K562 (cell line): ENCODE results near the gene AP3M1. TPM values are rescaled to one million over a fixed set of nuclear protein-coding genes. Genes with fewer than 3 reads are reported as not detected.

ENCODE experiments used
- ARID2 ChIP-seq: fragments of 450-650 bp; IDR thresholded peaks from 2 replicates; pipeline ENCODE4 v1.6.1; 2017; ENCODE audit warnings: antibody characterized with exemption, mild to moderate bottlenecking
- BHLHE40 ChIP-seq: IDR thresholded peaks from 2 replicates; pipeline ENCODE4 v1.6.1; 2011; ENCODE audit warnings: low read length, improper control_type of control experiment
- COPS2 ChIP-seq: fragments of 450-650 bp; conservative IDR thresholded peaks from 2 replicates; pipeline ENCODE4 v1.6.1; 2016; ENCODE audit warnings: mild to moderate bottlenecking, moderate library complexity
- DMBX1 ChIP-seq: fragments of 250-450 bp; sonication (Bioruptor Pico); IDR thresholded peaks from 2 replicates; pipeline ENCODE4 v1.8.0; 2022; ENCODE audit warnings: inconsistent platforms, mild to moderate bottlenecking, moderate library complexity, borderline replicate concordance
- ILF3 ChIP-seq: fragments of 450-650 bp; IDR thresholded peaks from 2 replicates; pipeline ENCODE4 v1.6.1; 2018; ENCODE audit warnings: antibody characterized with exemption, mild to moderate bottlenecking, moderate library complexity, borderline replicate concordance
- KDM2B ChIP-seq: fragments of 250-450 bp; sonication (Bioruptor Pico); IDR thresholded peaks from 2 replicates; pipeline ENCODE4 v1.8.0; 2021; ENCODE audit warnings: mild to moderate bottlenecking, moderate library complexity
- MAFK ChIP-seq: IDR thresholded peaks from 2 replicates; pipeline ENCODE4 v1.6.1; 2011; ENCODE audit warnings: low read length, improper control_type of control experiment
- NFIC ChIP-seq: fragments of 450-650 bp; IDR thresholded peaks from 2 replicates; pipeline ENCODE4 v1.6.1; 2017; ENCODE audit warnings: mild to moderate bottlenecking, inconsistent platforms
- RBM14 ChIP-seq: fragments of 200-400 bp; formaldehyde crosslinking; IDR thresholded peaks from 2 replicates; pipeline ENCODE4 v1.6.1; 2018; ENCODE audit warnings: low read depth, mild to moderate bottlenecking, low read length, moderate library complexity, borderline replicate concordance; ENCODE audit not compliant: insufficient read depth
- SIN3A ChIP-seq, 2 experiments: fragments of 150-350 bp in 1 of 2; IDR thresholded peaks; 2 replicates each; pipeline ENCODE4 v1.6.1; 2011 to 2016; ENCODE audit warnings: borderline replicate concordance in 2 of 2, low read depth in 2 of 2, low read length in 2 of 2, mild to moderate bottlenecking in 2 of 2, moderate library complexity in 2 of 2; ENCODE audit not compliant: control insufficient read depth in 1 of 2
- ZEB2 ChIP-seq: fragments of 450-650 bp; IDR thresholded peaks from 2 replicates; pipeline ENCODE4 v1.6.1; 2016
- ZNF232 ChIP-seq: sonication (generic); formaldehyde crosslinking; IDR thresholded peaks from 2 replicates; pipeline ENCODE4 v1.8.0; 2022; ENCODE audit warnings: mild to moderate bottlenecking, missing genetic modification reagents
- ZNF24 ChIP-seq: fragments of 450-650 bp; IDR thresholded peaks from 2 replicates; pipeline ENCODE4 v1.6.1; 2016
- ZNF408 ChIP-seq: fragments of 250-450 bp; sonication (Bioruptor Pico); IDR thresholded peaks from 2 replicates; pipeline ENCODE4 v1.4.0; 2020; ENCODE audit warnings: low read depth, mild to moderate bottlenecking, moderate library complexity
- polyA plus RNA-seq, 8 experiments: library from polyadenylated mRNA; depleted of rRNA in 4 of 8; stranded (reverse) in 5 of 8; unstranded in 3 of 8; fragments of >200 nt; fragmentation: Nextera tagmentation in 2 of 8; fragmentation: Illumina TruSeq in 1 of 8; extraction: Ambion mirVana in 2 of 8; extraction: Trizol in 1 of 8; gene quantifications; 2 replicates each; pipeline versions ENCODE4 v1.2.1 to v1.2.3, GENCODE V29; 2011 to 2014; ENCODE audit warnings: inconsistent platforms in 1 of 8, missing spikeins in 1 of 8
- total RNA-seq, 7 experiments: library from RNA; depleted of rRNA in 6 of 7; stranded (reverse); fragments of >200 nt in 6 of 7; fragmentation: Illumina TruSeq in 2 of 7; extraction: Trizol in 2 of 7; gene quantifications; 2 replicates each; pipeline versions ENCODE4 v1.2.1 to v1.2.3, GENCODE V29; 2011 to 2021; ENCODE audit warnings: low replicate concordance in 1 of 7
- TF ChIP-seq, protein P1 (sequence below): sonication (generic); IDR thresholded peaks from 2 replicates; pipeline ENCODE4 v1.6.1; 2016
- TF ChIP-seq, protein P2 (sequence below), 2 experiments: fragments of 250-450 bp in 1 of 2; fragments of 450-650 bp in 1 of 2; sonication (Bioruptor Pico) in 1 of 2; IDR thresholded peaks; 2 replicates each; pipeline versions ENCODE4 v1.6.1 to v1.8.0; 2016 to 2021; ENCODE audit warnings: mild to moderate bottlenecking in 2 of 2, moderate library complexity in 2 of 2, missing compliant biosample characterization in 1 of 2, missing genetic modification characterization in 1 of 2
- TF ChIP-seq, protein P3 (sequence below), 3 experiments: fragments of 200-800 bp in 1 of 3; sonication (Bioruptor generic) in 1 of 3; sonication (generic) in 1 of 3; formaldehyde crosslinking in 1 of 3; IDR thresholded peaks; 2 replicates each; pipeline versions ENCODE4 v1.6.1 to v1.8.0; 2016 to 2022; ENCODE audit warnings: mild to moderate bottlenecking in 2 of 3, missing compliant biosample characterization in 2 of 3, missing genetic modification characterization in 2 of 3, missing genetic modification reagents in 1 of 3
- TF ChIP-seq, protein P4 (sequence below), 3 experiments: fragments of 200-800 bp in 1 of 3; fragments of 250-450 bp in 1 of 3; fragments of 450-650 bp in 1 of 3; sonication (Bioruptor Pico) in 1 of 3; sonication (Bioruptor generic) in 1 of 3; formaldehyde crosslinking in 1 of 3; IDR thresholded peaks; 2 replicates each; pipeline versions ENCODE4 v1.6.1 to v1.8.0; 2016 to 2022; ENCODE audit warnings: mild to moderate bottlenecking in 2 of 3, missing genetic modification characterization in 2 of 3, missing compliant biosample characterization in 1 of 3, moderate library complexity in 1 of 3
- TF ChIP-seq, protein P5 (sequence below): sonication (generic); formaldehyde crosslinking; IDR thresholded peaks from 2 replicates; pipeline ENCODE4 v1.8.0; 2022; ENCODE audit warnings: mild to moderate bottlenecking, missing genetic modification reagents

AP3M1 gene
- total and polyA plus RNA-seq, 9 of the 15 experiments (the other 6 are each of a cell fraction or from before 2014, with no cell fraction given): 44.3 to 135 (median 67.6) TPM

DNA sequence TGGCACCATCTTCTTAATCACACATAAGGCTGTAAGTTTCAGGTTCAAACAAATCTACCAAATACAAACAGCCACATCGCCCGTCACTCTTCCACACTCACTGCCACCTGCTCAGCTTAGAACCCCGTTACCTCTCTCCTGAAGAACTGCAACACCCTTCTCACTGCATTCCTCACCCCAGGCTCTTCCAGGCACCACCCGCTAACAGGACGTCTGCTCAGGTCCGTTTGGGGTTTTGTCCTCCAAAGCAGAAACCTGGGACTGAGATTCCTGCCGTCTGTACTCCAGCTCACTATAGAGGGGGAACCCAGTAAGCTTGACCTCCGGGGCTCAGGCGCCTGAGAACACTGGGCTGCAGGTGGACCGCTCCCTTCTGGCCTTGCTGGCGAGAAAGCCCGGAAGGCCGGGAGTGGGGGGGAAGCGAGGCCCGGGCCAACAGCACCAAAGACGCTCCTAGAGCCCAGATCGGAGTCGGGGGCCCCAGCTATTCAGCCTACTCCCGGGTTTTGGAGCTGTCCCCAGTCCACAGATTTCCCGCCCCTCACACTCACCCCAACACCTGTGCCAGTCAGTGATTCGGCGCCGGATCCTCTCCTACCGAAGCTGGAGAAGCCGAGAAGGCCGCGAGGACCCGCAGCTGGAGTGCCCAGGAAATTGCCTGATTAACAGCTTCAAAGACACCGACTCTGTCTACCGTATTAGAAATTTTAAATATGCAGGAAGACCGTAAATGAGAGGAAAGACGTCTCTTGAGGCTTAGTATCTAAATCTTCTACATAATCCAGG is at the start of gene AP3M1 (continued):
- TF ChIP-seq, protein P1, sequence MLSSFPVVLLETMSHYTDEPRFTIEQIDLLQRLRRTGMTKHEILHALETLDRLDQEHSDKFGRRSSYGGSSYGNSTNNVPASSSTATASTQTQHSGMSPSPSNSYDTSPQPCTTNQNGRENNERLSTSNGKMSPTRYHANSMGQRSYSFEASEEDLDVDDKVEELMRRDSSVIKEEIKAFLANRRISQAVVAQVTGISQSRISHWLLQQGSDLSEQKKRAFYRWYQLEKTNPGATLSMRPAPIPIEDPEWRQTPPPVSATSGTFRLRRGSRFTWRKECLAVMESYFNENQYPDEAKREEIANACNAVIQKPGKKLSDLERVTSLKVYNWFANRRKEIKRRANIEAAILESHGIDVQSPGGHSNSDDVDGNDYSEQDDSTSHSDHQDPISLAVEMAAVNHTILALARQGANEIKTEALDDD: no peak
- TF ChIP-seq ZNF24 (no peak; the same call in 1 of the 2 replicates), RBM14 (no peak), COPS2 (no peak), BHLHE40 (no peak), MAFK (no peak), ILF3 (peak; percentile 70; the same call in 1 of the 2 replicates), ZNF408 (no peak), NFIC (peak; percentile 24), ZEB2 (no peak; the same call in 1 of the 2 replicates), KDM2B (CRISPR knock-in tag) (0 out of 2 replicates have a peak, but pooled peaks have one; percentile 24), SIN3A (IDR thresholded peaks at IDR 0.05; ENCODE audit: borderline replicate concordance in 2 of 2, control insufficient read depth in 1 of 2, low read depth in 2 of 2, low read length in 2 of 2) (peak in 1 of 2 experiments; percentile 55; a peak in 2 of 4 replicates), ARID2 (no peak), DMBX1 (CRISPR knock-in tag) (no peak), ZNF232 (CRISPR knock-in tag) (no peak; the same call in 1 of the 2 replicates)
- TF ChIP-seq, protein P2, sequence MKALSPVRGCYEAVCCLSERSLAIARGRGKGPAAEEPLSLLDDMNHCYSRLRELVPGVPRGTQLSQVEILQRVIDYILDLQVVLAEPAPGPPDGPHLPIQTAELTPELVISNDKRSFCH (CRISPR knock-in tag; IDR thresholded peaks at IDR 0.05): no peak
- TF ChIP-seq, protein P2 (tag; IDR thresholded peaks at IDR 0.05): no peak
- TF ChIP-seq, protein P3, sequence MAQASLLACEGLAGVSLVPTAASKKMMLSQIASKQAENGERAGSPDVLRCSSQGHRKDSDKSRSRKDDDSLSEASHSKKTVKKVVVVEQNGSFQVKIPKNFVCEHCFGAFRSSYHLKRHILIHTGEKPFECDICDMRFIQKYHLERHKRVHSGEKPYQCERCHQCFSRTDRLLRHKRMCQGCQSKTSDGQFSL (CRISPR knock-in tag; IDR thresholded peaks at IDR 0.05): peak; percentile 99
- TF ChIP-seq, protein P3 (tag; IDR thresholded peaks at IDR 0.05): peak in 1 of 2 experiments; percentile 98; a peak in 2 of 4 replicates
- TF ChIP-seq, protein P4, sequence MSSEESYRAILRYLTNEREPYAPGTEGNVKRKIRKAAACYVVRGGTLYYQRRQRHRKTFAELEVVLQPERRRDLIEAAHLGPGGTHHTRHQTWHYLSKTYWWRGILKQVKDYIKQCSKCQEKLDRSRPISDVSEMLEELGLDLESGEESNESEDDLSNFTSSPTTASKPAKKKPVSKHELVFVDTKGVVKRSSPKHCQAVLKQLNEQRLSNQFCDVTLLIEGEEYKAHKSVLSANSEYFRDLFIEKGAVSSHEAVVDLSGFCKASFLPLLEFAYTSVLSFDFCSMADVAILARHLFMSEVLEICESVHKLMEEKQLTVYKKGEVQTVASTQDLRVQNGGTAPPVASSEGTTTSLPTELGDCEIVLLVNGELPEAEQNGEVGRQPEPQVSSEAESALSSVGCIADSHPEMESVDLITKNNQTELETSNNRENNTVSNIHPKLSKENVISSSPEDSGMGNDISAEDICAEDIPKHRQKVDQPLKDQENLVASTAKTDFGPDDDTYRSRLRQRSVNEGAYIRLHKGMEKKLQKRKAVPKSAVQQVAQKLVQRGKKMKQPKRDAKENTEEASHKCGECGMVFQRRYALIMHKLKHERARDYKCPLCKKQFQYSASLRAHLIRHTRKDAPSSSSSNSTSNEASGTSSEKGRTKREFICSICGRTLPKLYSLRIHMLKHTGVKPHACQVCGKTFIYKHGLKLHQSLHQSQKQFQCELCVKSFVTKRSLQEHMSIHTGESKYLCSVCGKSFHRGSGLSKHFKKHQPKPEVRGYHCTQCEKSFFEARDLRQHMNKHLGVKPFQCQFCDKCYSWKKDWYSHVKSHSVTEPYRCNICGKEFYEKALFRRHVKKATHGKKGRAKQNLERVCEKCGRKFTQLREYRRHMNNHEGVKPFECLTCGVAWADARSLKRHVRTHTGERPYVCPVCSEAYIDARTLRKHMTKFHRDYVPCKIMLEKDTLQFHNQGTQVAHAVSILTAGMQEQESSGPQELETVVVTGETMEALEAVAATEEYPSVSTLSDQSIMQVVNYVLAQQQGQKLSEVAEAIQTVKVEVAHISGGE (CRISPR knock-in tag; IDR thresholded peaks at IDR 0.05): no peak
- TF ChIP-seq, protein P5, sequence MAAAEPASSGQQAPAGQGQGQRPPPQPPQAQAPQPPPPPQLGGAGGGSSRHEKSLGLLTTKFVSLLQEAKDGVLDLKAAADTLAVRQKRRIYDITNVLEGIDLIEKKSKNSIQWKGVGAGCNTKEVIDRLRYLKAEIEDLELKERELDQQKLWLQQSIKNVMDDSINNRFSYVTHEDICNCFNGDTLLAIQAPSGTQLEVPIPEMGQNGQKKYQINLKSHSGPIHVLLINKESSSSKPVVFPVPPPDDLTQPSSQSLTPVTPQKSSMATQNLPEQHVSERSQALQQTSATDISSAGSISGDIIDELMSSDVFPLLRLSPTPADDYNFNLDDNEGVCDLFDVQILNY: peak; percentile 35; the same call in 1 of the 2 replicates
